H9 (cell line): ENCODE measurements around the gene FAM171A1. TPM values are rescaled to one million over a fixed set of nuclear protein-coding genes. Genes with fewer than 3 reads are reported as not detected.

ENCODE experiments used
- DNase-seq: peaks from one replicate; pipeline ENCODE4 v3.0.0-alpha.2; 2017
- H2AFZ ChIP-seq: one replicate; pipeline ENCODE4 v1.6.1; 2013; ENCODE audit warnings: mild to moderate bottlenecking, low read length, control low read depth, moderate library complexity
- H2AK5ac ChIP-seq: 2 replicates; pipeline ENCODE4 v1.6.1; 2013; ENCODE audit warnings: low read length, control low read depth, mixed read lengths; ENCODE audit not compliant: insufficient read length
- H2BK120ac ChIP-seq: one replicate; pipeline ENCODE4 v1.6.1; 2013; ENCODE audit warnings: low read depth, mild to moderate bottlenecking, low read length, control low read depth, inconsistent platforms; ENCODE audit not compliant: poor library complexity, severe bottlenecking
- H2BK12ac ChIP-seq: 2 replicates; pipeline ENCODE4 v1.6.1; 2013; ENCODE audit warnings: low read length, control low read depth, mixed read lengths, low read depth; ENCODE audit not compliant: insufficient read length
- H2BK15ac ChIP-seq: 2 replicates; pipeline ENCODE4 v1.6.1; 2013; ENCODE audit warnings: low read depth, low read length, control low read depth
- H2BK20ac ChIP-seq: one replicate; pipeline ENCODE4 v1.6.1; 2013; ENCODE audit warnings: low read depth, mild to moderate bottlenecking, low read length, control low read depth, inconsistent platforms; ENCODE audit not compliant: poor library complexity, severe bottlenecking
- H2BK5ac ChIP-seq: 2 replicates; pipeline ENCODE4 v1.6.1; 2013; ENCODE audit warnings: low read length, control low read depth, mixed read lengths; ENCODE audit not compliant: insufficient read length
- H3K14ac ChIP-seq: 2 replicates; pipeline ENCODE4 v1.6.1; 2013; ENCODE audit warnings: low read length, control low read depth; ENCODE audit not compliant: insufficient read depth
- H3K18ac ChIP-seq: 2 replicates; pipeline ENCODE4 v1.6.1; 2013; ENCODE audit warnings: low read depth, mild to moderate bottlenecking, mixed read lengths, low read length, control low read depth; ENCODE audit not compliant: insufficient read length
- H3K23ac ChIP-seq: 2 replicates; pipeline ENCODE4 v1.6.1; 2013; ENCODE audit warnings: low read length, control low read depth, mixed read lengths, low read depth; ENCODE audit not compliant: insufficient read length
- H3K23me2 ChIP-seq: 2 replicates; pipeline ENCODE4 v1.6.1; 2013; ENCODE audit warnings: low read depth, mild to moderate bottlenecking, mixed read lengths, low read length, control low read depth; ENCODE audit not compliant: insufficient read length, poor library complexity, severe bottlenecking
- H3K27ac ChIP-seq: 2 replicates; pipeline ENCODE4 v1.5.1; 2013; ENCODE audit warnings: low read length, control low read depth, mixed read lengths, low read depth; ENCODE audit not compliant: insufficient read length
- H3K27me3 ChIP-seq: 2 replicates; pipeline ENCODE4 v1.6.1; 2013; ENCODE audit warnings: low read length, control low read depth, inconsistent platforms; ENCODE audit not compliant: insufficient read depth
- H3K4ac ChIP-seq: 2 replicates; pipeline ENCODE4 v1.6.1; 2013; ENCODE audit warnings: low read depth, mild to moderate bottlenecking, control low read depth, inconsistent platforms, low read length, moderate library complexity
- H3K4me1 ChIP-seq: 2 replicates; pipeline ENCODE4 v1.6.1; 2013; ENCODE audit warnings: low read length, control low read depth, inconsistent platforms; ENCODE audit not compliant: insufficient read depth
- H3K4me2 ChIP-seq: 2 replicates; pipeline ENCODE4 v1.6.1; 2013; ENCODE audit warnings: low read length, control low read depth, mixed read lengths; ENCODE audit not compliant: insufficient read length, insufficient read depth
- H3K56ac ChIP-seq: 2 replicates; pipeline ENCODE4 v1.6.1; 2013; ENCODE audit warnings: low read depth, mild to moderate bottlenecking, mixed read lengths, low read length, control low read depth; ENCODE audit not compliant: insufficient read length
- H3K79me1 ChIP-seq: 2 replicates; pipeline ENCODE4 v1.6.1; 2013; ENCODE audit warnings: low read depth, mild to moderate bottlenecking, moderate library complexity, low read length, control low read depth, inconsistent platforms; ENCODE audit not compliant: insufficient read depth, poor library complexity, severe bottlenecking
- H3K79me2 ChIP-seq: 2 replicates; pipeline ENCODE4 v1.6.1; 2013; ENCODE audit warnings: low read length, control low read depth, inconsistent platforms; ENCODE audit not compliant: insufficient read depth
- H3K9ac ChIP-seq: 2 replicates; pipeline ENCODE4 v1.6.1; 2013; ENCODE audit warnings: low read length, control low read depth, mixed read lengths; ENCODE audit not compliant: insufficient read length; ENCODE audit errors: extremely low read depth
- H3K9me3 ChIP-seq: one replicate; pipeline ENCODE4 v1.6.1; 2013; ENCODE audit warnings: low read depth, low read length, inconsistent platforms; ENCODE audit not compliant: control insufficient read depth
- H3T11ph ChIP-seq: one replicate; pipeline ENCODE4 v1.6.1; 2013; ENCODE audit warnings: mild to moderate bottlenecking, low read length, control low read depth, inconsistent platforms
- H4K20me1 ChIP-seq: one replicate; pipeline ENCODE4 v1.6.1; 2013; ENCODE audit not compliant: control insufficient read depth, insufficient read length, insufficient read depth
- H4K5ac ChIP-seq: 2 replicates; pipeline ENCODE4 v1.6.1; 2013; ENCODE audit warnings: low read depth, mild to moderate bottlenecking, mixed read lengths, low read length, control low read depth; ENCODE audit not compliant: insufficient read length
- H4K8ac ChIP-seq: replicated peaks from 2 replicates; pipeline ENCODE4 v1.6.1; 2013; ENCODE audit warnings: low read length, control low read depth, mixed read lengths, low read depth; ENCODE audit not compliant: insufficient read length
- H4K91ac ChIP-seq: 2 replicates; pipeline ENCODE4 v1.6.1; 2013; ENCODE audit warnings: low read depth, mild to moderate bottlenecking, moderate library complexity, mixed read lengths, low read length, control low read depth; ENCODE audit not compliant: insufficient read length
- H3K27ac Mint-ChIP-seq, 3 experiments: 2 replicates in 2 of 3; 3 replicates in 1 of 3; pipeline ENCODE4 v1.8.0; 2020 to 2021; ENCODE audit warnings: mixed read lengths in 3 of 3, mild to moderate bottlenecking in 1 of 3, moderate library complexity in 1 of 3
- H3K27me3 Mint-ChIP-seq: 2 replicates; pipeline ENCODE4 v1.8.0; 2021; ENCODE audit warnings: low read depth, mild to moderate bottlenecking, moderate library complexity, mixed read lengths
- H3K36me3 Mint-ChIP-seq, 3 experiments: 2 replicates in 2 of 3; 3 replicates in 1 of 3; pipeline ENCODE4 v1.8.0; 2020 to 2021; ENCODE audit warnings: low read depth in 3 of 3, mixed read lengths in 3 of 3; ENCODE audit not compliant: insufficient read depth in 1 of 3
- H3K4me1 Mint-ChIP-seq, 2 experiments: 2 replicates each; pipeline ENCODE4 v1.8.0; 2020; ENCODE audit warnings: mixed read lengths in 2 of 2
- H3K4me3 Mint-ChIP-seq, 2 experiments: 2 replicates in 1 of 2; 3 replicates in 1 of 2; pipeline ENCODE4 v1.8.0; 2020 to 2021; ENCODE audit warnings: mild to moderate bottlenecking in 2 of 2, mixed read lengths in 2 of 2, moderate library complexity in 1 of 2
- H3K9me3 Mint-ChIP-seq, 2 experiments: 2 replicates in 1 of 2; 3 replicates in 1 of 2; pipeline ENCODE4 v1.8.0; 2020; ENCODE audit warnings: mild to moderate bottlenecking in 2 of 2, mixed read lengths in 2 of 2, moderate library complexity in 1 of 2
- CTCF ChIP-seq: fragments of 200-600 bp; sonication (generic); conservative IDR thresholded peaks from 3 replicates; pipeline ENCODE4 v1.8.0; 2021; ENCODE audit warnings: antibody characterized with exemption, mild to moderate bottlenecking
- WGBS: extraction: QIAGEN DNeasy Blood & Tissue Kit; methylation state at CpG from one replicate; pipeline ENCODE4 v1.1.7; 2013; ENCODE audit warnings: missing lambda C conversion rate, low lambda C conversion rate, mixed read lengths; ENCODE audit not compliant: insufficient read length; ENCODE audit errors: extremely low coverage; 5-methylcytosine and 5-hydroxymethylcytosine counted together
- total RNA-seq: library from RNA; stranded (reverse); gene quantifications from 2 replicates; pipeline ENCODE4 v1.2.1, GENCODE V29; 2021

The FAM171A1 gene
- total RNA-seq, 1 experiment from 2014 or later: 37.4 TPM

- no peak overlapping the region for H4K91ac ChIP-seq
- H3K79me2 ChIP-seq: no peaks in the 10 kb centered on the region
- H3K9me3 Mint-ChIP-seq: no peaks in the 10 kb centered on the region
- H3K4ac ChIP-seq: no peak overlapping the region
- no peaks in the 10 kb centered on the region for H4K20me1 ChIP-seq
- no peak overlapping the region for H2BK5ac ChIP-seq
- no peak overlapping the region for H3K27ac ChIP-seq
- TF ChIP-seq CTCF: no peak
- H2AK5ac ChIP-seq: no peak overlapping the region
- no peak overlapping the region for H3K14ac ChIP-seq
- no peak overlapping the region for H2AFZ ChIP-seq
- WGBS: no CpG with 5 or more reads among the region's 3 CpGs
- H2BK20ac ChIP-seq: no peak overlapping the region
- no peak overlapping the region for H3K27ac Mint-ChIP-seq
- no peak overlapping the region for H3T11ph ChIP-seq
- H3K79me1 ChIP-seq: no peaks in the 10 kb centered on the region
- H3K4me2 ChIP-seq: no peak overlapping the region
- H4K8ac ChIP-seq: no peak overlapping the region
- H3K18ac ChIP-seq: no peak overlapping the region
- no peaks in the 10 kb centered on the region for H3K36me3 Mint-ChIP-seq
- no peak overlapping the region for H2BK120ac ChIP-seq
- no peak overlapping the region for H4K5ac ChIP-seq
- H3K4me3 Mint-ChIP-seq: no peak overlapping the region
- H3K23me2 ChIP-seq: no peaks in the 10 kb centered on the region
- H2BK12ac ChIP-seq: no peak overlapping the region
- H3K27me3 ChIP-seq: no peaks in the 10 kb centered on the region
- no peaks in the 10 kb centered on the region for H3K4me1 ChIP-seq
- H2BK15ac ChIP-seq: no peak overlapping the region
- no peak overlapping the region for H3K23ac ChIP-seq
- DNase-seq: no peak
- no peak overlapping the region for H3K9ac ChIP-seq
- no peaks in the 10 kb centered on the region for H3K9me3 ChIP-seq
- 0 out of 4 replicates have a peak, but pooled peaks cover 0 to under 1% of the 10 kb centered on the region in 2 experiments for H3K4me1 Mint-ChIP-seq
- no peak overlapping the region for H3K56ac ChIP-seq
- peaks cover 1% of the 10 kb centered on the region; the same call in 1 of the 2 replicates for H3K27me3 Mint-ChIP-seq
Measured at GRCh38 chr10:15395935-15396334, 24.8 kb upstream of the FAM171A1 start.
